GM12873 (cell line): Measurements from ENCODE around the gene LRIT3.

Experiments
- CTCF ChIP-seq: IDR thresholded peaks from 2 replicates; pipeline ENCODE4 v1.5.1; 2012; ENCODE audit warnings: low read depth, mild to moderate bottlenecking, moderate library complexity, low read length, control low read depth; ENCODE audit not compliant: insufficient read depth; ENCODE audit errors: missing control alignments

Gene LRIT3

DNA sequence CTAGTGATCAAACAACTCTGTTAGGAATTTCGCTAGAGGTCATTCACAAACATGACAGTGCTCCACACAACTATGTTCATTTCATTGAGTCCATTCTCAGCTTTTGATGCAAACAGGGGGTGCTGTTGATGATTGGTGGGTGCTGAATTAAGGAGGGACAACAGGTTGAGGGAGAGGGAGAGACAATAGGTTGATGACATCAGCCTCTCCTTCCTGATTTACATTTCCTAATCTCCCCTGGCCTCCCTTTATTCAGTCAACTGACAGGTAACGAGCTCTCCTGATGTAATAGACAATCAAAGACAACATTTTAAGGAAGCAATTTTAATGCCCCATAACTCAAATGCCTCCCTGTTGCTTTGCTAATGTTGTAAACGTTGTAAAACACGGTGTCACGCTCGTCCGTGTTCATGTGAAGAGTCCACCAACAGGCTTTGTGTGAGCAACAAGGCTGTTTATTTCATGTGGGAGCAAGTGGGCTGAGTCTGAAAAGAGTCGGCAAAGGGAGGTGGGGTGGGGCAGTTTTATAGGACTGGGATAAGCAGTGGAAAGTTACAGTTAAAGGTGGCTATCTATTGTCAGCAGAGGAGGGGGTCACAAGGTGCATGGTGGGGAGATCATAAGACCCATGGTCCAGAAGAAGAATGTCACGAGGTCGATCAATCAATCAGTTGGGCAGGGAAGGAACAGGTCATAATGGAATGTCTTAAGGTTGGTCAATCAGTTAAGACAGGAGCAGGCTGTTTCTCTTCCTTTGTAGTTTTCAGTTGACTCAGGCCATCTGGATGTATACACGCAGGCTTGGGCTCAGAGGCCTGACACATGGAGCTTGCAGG is 37.1 kb upstream of the LRIT3 start:
- no peak for TF ChIP-seq CTCF

GRCh38 chr4:109811707-109812106 is 36.2 kb upstream of the LRIT3 start:
- no peak for TF ChIP-seq CTCF

GRCh38 chr4:109815151-109816081 is 32.5 kb upstream of the LRIT3 start, which contains the start of gene GAR1:
Gene GAR1, plus strand, starts transcription at chr4:109815762. Its CDS starts 403 bp downstream, at chr4:109816165.
- no peak for TF ChIP-seq CTCF

- no peak for TF ChIP-seq CTCF
Measured at GRCh38 chr4:109816082-109816442, 31.8 kb upstream of the LRIT3 start.

- no peak for TF ChIP-seq CTCF
Measured at GRCh38 chr4:109816894-109817293, 31.0 kb upstream of the LRIT3 start.

- no peak for TF ChIP-seq CTCF
Measured at GRCh38 chr4:109818268-109818667, 29.6 kb upstream of the LRIT3 start.

DNA sequence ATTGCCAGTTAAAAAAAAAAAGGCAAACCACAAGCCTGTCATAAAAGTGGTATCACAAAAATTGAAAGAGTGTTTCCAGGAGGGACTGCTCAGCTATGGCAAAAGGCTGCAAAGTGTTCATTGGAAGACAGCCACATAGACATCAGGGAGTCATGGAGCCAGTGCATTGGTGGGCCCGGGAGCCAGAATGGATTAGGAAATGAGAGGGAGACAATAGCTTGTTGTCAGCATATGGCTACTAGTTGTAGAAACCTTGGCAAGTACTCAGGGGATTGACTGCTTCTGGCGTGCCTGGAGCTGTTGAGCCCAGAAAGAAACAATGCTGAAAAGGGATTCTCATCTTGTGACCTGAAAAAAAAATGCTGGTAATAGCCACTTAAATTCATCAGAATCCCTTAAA is 27.3 kb upstream of the LRIT3 start:
- TF ChIP-seq CTCF: no peak
